Fibroblast of skin of right biceps (primary cell): Measurements from ENCODE around the gene SGIP1.

Experiments used
- DNase-seq: peaks from one replicate; pipeline ENCODE4 v3.0.0-alpha.2; 2013

SGIP1 gene

DNA sequence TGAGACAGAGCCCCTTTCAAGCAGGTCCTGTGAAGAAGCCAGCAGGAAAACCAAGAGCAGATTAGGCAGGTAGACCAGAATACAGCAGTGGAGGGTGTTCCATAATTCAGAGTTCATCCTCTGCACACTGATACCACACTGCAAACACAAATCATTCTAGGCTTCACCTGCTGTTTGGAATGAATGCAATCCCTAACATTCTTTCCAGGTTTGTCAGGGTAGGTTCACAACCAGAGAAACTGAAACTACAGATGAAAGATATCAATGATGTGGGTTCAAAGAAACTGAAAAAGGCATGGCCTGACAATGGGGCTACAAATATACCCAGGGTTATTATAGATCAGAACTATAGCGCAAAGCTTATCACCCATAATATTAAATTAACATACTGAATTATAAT, 8.9 kb upstream of the SGIP1 start:
- DNase-seq = no peak

DNA sequence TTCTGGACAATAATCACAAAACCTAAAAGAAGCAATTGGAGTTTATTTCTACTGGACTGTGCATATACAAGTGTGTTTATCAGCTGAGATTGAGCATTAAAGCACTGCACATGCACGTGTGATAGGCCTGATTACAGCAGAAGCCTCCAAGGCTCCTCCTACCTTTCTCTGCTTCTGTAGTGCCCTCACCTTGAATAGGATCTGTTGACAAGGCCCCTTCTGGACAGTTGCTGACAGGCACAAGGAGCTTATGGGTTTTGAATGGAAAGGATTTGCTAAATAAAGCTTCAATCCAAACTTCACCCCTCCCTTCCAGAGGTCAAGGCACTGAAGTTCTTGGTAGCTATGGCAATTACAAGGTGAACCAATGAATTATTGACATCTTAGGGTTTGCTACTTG, 7.9 kb upstream of the SGIP1 start:
- DNase-seq = no peak

- DNase-seq = no peak
Observed at GRCh38 chr1:66526991-66527390, 7.0 kb upstream of the SGIP1 start.

- peak; percentile 76 for DNase-seq
Observed at GRCh38 chr1:66527686-66528085, 6.3 kb upstream of the SGIP1 start.

- DNase-seq = no peak
Observed at GRCh38 chr1:66528580-66528979, 5.4 kb upstream of the SGIP1 start.

DNA sequence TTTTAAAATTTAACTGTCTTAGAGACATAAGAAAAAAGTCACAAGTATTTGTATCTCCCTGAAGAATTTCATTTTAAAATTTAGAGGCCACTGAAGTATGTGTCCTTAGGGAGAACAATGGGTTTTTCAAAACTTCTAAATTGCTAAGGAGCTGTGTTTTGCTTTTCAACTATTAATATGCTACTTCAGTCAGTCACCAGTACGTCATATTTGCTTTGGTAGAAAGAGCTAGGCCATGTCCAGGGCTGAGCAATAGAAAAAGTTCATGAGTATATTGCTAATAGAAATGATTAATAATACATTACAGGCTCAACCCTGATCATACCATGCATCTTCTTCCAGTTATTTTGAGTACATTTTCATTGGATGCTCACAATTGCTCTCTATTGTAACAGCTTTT, 1.7 kb upstream of the SGIP1 start:
- DNase-seq = no peak

- DNase-seq = peak; percentile 86
Observed at GRCh38 chr1:66532798-66533783, 862 bp upstream of the SGIP1 start.

- DNase-seq = no peak
Observed at GRCh38 chr1:66535061-66535460, 1.1 kb downstream of the SGIP1 start.

DNA sequence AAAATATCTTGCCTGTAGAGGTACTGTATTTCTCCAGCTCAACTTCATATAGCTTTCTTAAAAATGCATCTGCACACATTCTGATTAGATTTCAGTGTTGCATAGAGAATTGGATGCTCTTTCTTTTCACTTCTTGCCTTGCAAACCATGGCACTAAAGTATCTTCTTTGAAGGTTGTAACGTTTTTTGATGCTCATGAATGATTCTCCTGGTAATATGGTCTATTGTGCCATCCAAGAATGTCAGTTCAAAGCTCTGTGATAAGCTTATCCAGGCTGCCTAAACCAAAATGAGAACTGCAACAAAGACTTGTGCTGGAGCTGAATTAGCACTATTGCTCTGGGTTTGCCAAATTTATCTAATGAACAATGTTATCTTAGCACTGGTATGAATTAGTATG, 1.9 kb downstream of the SGIP1 start:
- DNase-seq = no peak

DNA sequence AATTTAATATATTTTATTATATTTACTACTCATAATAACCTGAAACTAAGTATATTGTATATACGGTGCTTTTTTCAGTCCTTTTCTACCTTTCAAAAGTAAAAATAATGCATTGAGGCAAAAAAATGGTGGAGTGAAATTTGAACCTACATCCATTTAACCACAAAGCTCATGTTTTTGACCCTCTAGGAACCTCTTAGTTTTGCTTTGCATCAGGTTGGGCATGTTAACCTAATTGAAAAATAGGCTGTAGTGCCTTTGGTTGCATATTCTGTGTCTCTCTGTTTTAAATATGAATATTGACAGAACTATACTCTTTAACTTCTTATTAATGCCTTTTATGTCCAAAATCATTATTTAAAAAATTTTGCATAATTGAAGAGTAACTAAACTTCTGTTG, 3.8 kb downstream of the SGIP1 start:
- DNase-seq = no peak

DNA sequence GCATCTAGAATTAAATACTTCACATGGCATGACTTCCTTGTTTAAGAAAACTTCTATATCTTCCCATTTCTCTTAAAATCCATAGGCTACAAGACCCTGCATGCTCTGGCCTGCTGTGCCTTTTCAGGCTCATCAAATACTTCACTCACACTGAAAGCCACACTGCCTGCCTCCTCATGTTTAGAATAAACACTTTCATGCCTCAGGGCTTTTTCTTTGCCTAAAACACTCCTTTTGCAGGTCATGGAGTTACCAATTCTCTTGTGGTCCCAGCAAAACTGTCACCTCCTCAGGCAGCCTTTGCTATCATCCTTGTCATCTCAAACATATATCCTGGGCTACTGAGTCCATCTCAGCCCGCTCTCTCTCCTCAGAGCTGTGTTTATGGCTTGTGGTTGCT, 5.5 kb downstream of the SGIP1 start:
- no peak for DNase-seq

GRCh38 chr1:66540434-66541032, 6.6 kb downstream of the SGIP1 start:
- DNase-seq = peak; percentile 85

DNA sequence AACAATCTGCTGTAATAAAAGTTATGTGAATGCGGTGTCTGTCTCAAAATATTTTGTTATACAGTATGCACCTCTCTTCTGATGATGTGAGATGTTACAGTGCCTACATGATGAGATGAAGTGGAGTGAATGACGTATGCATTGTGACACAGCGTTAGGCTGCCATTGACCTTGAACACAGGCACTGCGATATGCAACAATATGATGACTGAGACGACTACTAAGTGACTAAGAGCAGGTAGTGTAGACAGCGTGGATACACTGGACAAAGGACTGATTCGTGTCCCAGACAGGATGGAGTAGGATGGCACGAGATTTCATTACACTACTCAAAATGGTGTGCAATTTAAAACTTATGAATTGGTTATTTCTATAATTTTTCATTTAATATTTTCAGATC, 8.4 kb downstream of the SGIP1 start:
- DNase-seq = no peak

GRCh38 chr1:66542811-66543767, 9.1 kb downstream of the SGIP1 start:
- peak; percentile 78 for DNase-seq

- DNase-seq = no peak
Observed at GRCh38 chr1:66546047-66546810, 12.3 kb downstream of the SGIP1 start.

GRCh38 chr1:66549017-66549416, 15.1 kb downstream of the SGIP1 start:
- DNase-seq = no peak

DNA sequence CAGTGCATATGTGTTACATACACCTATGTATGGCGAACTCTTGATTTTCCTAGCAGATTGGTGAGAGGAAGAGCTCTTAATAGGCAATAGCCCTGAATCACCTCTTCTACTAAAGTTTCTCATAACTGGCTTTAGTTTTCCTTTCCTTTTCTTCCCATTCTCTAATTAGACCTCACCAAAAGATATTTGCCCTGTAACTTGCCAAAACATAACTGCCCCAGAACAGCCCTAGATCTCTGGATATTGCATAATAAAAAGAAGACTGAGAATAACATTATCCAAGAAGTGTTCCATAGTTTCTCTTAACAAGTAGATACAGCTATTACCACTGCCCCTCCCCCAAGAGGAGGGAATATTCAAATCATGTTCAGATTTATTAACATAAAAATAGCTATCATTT, 16.3 kb downstream of the SGIP1 start:
- no peak for DNase-seq

DNA sequence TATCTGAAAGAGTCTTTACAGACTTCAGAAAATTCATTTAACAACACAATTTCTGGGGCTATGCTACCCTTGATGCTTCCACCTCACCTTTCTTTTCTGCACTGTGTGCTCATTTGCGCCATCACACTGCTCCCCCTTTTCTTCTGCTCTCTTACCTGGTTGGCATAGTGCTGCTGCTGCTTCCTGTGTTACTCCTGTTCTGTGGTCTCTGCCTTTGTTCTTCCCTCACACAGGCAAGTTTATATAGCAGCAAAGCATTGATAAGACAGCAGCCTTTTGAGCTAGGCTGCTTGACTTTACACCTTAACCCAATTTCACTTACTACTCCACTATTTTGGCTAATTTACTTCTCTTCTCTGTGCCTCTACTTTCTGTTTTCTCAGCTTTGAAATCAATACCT, 18.3 kb downstream of the SGIP1 start:
- no peak for DNase-seq

- DNase-seq = peak; percentile 15
Observed at GRCh38 chr1:66552829-66553228, 18.9 kb downstream of the SGIP1 start.

DNA sequence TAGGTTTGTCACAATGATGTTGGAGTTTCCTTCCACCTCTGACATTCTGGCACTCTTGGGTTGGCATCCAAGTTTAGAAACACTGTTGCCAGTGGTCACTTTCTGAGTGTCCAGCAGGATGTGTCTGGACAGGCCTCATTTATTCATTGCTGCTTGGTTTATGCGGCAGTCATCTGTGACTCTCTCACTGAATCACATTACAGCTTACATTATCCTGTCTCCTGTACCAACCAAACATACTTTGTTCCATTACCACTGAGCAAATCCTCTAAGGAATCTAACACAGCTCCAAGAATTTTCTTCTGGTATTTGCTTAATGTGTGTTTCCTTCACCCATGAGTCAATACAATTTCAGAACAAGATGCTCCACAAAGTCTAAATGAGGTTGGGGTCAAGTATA, 19.9 kb downstream of the SGIP1 start:
- peak; percentile 82 for DNase-seq

- DNase-seq = peak; percentile 14
Observed at GRCh38 chr1:66556161-66556611, 22.2 kb downstream of the SGIP1 start.

- peak; percentile 87 for DNase-seq
Observed at GRCh38 chr1:66557157-66557556, 23.2 kb downstream of the SGIP1 start.
